ENCODE data around the gene MED10.
"Not testable (repeated sequence)": the region's sequence is repeated elsewhere in the genome, so short reads cannot be mapped to it uniquely, and the experiment has no call there.

Gene MED10

GRCh38 chr5:6362846-6363245 lies 15.5 kb downstream of the MED10 start:
- Histone ChIP-seq H3K36me3 (ENCODE audit: control insufficient read depth, insufficient read depth, low read length) (peaks cover 7% of the 10 kb centered on the region), H3K4me1 (ENCODE audit: control insufficient read depth, insufficient read depth, low read length, poor library complexity, severe bottlenecking) (peaks cover 17% of the 10 kb centered on the region), H3K9me3 (ENCODE audit: control insufficient read depth, low read length) (no peaks in the 10 kb centered on the region), H3K4me3 (ENCODE audit: insufficient read depth, low read depth, low read length, poor library complexity, severe bottlenecking) (no peak overlapping the region), H3K27ac (ENCODE audit: insufficient read depth, low read length, poor library complexity, severe bottlenecking) (no peak overlapping the region), H3K27me3 (replicated peaks; ENCODE audit: control insufficient read depth, insufficient read depth, low read length, poor library complexity, severe bottlenecking) (no peaks in the 10 kb centered on the region)
- no peak for DNase-seq

- H3K4me3 ChIP-seq (ENCODE audit: insufficient read depth, low read depth, low read length, poor library complexity, severe bottlenecking): no peak overlapping the region
- DNase-seq: no peak
- H3K36me3 ChIP-seq (ENCODE audit: control insufficient read depth, insufficient read depth, low read length): no peaks in the 10 kb centered on the region
- no peak overlapping the region for H3K27ac ChIP-seq (ENCODE audit: insufficient read depth, low read length, poor library complexity, severe bottlenecking)
- no peaks in the 10 kb centered on the region for H3K9me3 ChIP-seq (ENCODE audit: control insufficient read depth, low read length)
- no peaks in the 10 kb centered on the region for H3K27me3 ChIP-seq (replicated peaks; ENCODE audit: control insufficient read depth, insufficient read depth, low read length, poor library complexity, severe bottlenecking)
- peaks cover 17% of the 10 kb centered on the region for H3K4me1 ChIP-seq (ENCODE audit: control insufficient read depth, insufficient read depth, low read length, poor library complexity, severe bottlenecking)
These were observed 17.2 kb downstream of the MED10 start for GRCh38 chr5:6361101-6361500.

GRCh38 chr5:6360323-6361072 lies 17.8 kb downstream of the MED10 start:
- Histone ChIP-seq H3K9me3 (ENCODE audit: control insufficient read depth, low read length) (no peaks in the 10 kb centered on the region), H3K27ac (ENCODE audit: insufficient read depth, low read length, poor library complexity, severe bottlenecking) (peak overlapping the region; percentile 27), H3K27me3 (replicated peaks; ENCODE audit: control insufficient read depth, insufficient read depth, low read length, poor library complexity, severe bottlenecking) (no peaks in the 10 kb centered on the region), H3K4me3 (ENCODE audit: insufficient read depth, low read depth, low read length, poor library complexity, severe bottlenecking) (peak overlapping the region; percentile 28), H3K4me1 (ENCODE audit: control insufficient read depth, insufficient read depth, low read length, poor library complexity, severe bottlenecking) (peaks cover 17% of the 10 kb centered on the region), H3K36me3 (ENCODE audit: control insufficient read depth, insufficient read depth, low read length) (no peaks in the 10 kb centered on the region)
- no peak for DNase-seq

GRCh38 chr5:6359555-6360322 lies 18.6 kb downstream of the MED10 start:
- H3K27ac ChIP-seq (ENCODE audit: insufficient read depth, low read length, poor library complexity, severe bottlenecking): no peak overlapping the region
- H3K27me3 ChIP-seq (replicated peaks; ENCODE audit: control insufficient read depth, insufficient read depth, low read length, poor library complexity, severe bottlenecking): no peaks in the 10 kb centered on the region
- H3K4me1 ChIP-seq (ENCODE audit: control insufficient read depth, insufficient read depth, low read length, poor library complexity, severe bottlenecking): peaks cover 17% of the 10 kb centered on the region
- peak overlapping the region; percentile 28 for H3K4me3 ChIP-seq (ENCODE audit: insufficient read depth, low read depth, low read length, poor library complexity, severe bottlenecking)
- H3K36me3 ChIP-seq (ENCODE audit: control insufficient read depth, insufficient read depth, low read length): no peaks in the 10 kb centered on the region
- no peaks in the 10 kb centered on the region for H3K9me3 ChIP-seq (ENCODE audit: control insufficient read depth, low read length)
- DNase-seq: no peak

- H3K27me3 ChIP-seq (replicated peaks; ENCODE audit: control insufficient read depth, insufficient read depth, low read length, poor library complexity, severe bottlenecking): no peaks in the 10 kb centered on the region
- no peak overlapping the region for H3K27ac ChIP-seq (ENCODE audit: insufficient read depth, low read length, poor library complexity, severe bottlenecking)
- no peaks in the 10 kb centered on the region for H3K36me3 ChIP-seq (ENCODE audit: control insufficient read depth, insufficient read depth, low read length)
- DNase-seq: no peak
- no peaks in the 10 kb centered on the region for H3K9me3 ChIP-seq (ENCODE audit: control insufficient read depth, low read length)
- no peak overlapping the region for H3K4me3 ChIP-seq (ENCODE audit: insufficient read depth, low read depth, low read length, poor library complexity, severe bottlenecking)
- peaks cover 17% of the 10 kb centered on the region for H3K4me1 ChIP-seq (ENCODE audit: control insufficient read depth, insufficient read depth, low read length, poor library complexity, severe bottlenecking)
These were observed 19.9 kb downstream of the MED10 start for GRCh38 chr5:6358434-6358820.

- not testable (repeated sequence) for H3K36me3 ChIP-seq (ENCODE audit: control insufficient read depth, insufficient read depth, low read length); H3K9me3 ChIP-seq (ENCODE audit: control insufficient read depth, low read length); H3K27ac ChIP-seq (ENCODE audit: insufficient read depth, low read length, poor library complexity, severe bottlenecking); H3K27me3 ChIP-seq (replicated peaks; ENCODE audit: control insufficient read depth, insufficient read depth, low read length, poor library complexity, severe bottlenecking); H3K4me3 ChIP-seq (ENCODE audit: insufficient read depth, low read depth, low read length, poor library complexity, severe bottlenecking); DNase-seq
- H3K4me1 ChIP-seq (ENCODE audit: control insufficient read depth, insufficient read depth, low read length, poor library complexity, severe bottlenecking): peaks cover 17% of the 10 kb centered on the region
These were observed 20.4 kb downstream of the MED10 start for GRCh38 chr5:6357817-6358433.

- Histone ChIP-seq H3K27ac (ENCODE audit: insufficient read depth, low read length, poor library complexity, severe bottlenecking) (no peak overlapping the region), H3K4me1 (ENCODE audit: control insufficient read depth, insufficient read depth, low read length, poor library complexity, severe bottlenecking) (peaks cover 17% of the 10 kb centered on the region), H3K36me3 (ENCODE audit: control insufficient read depth, insufficient read depth, low read length) (no peaks in the 10 kb centered on the region), H3K4me3 (ENCODE audit: insufficient read depth, low read depth, low read length, poor library complexity, severe bottlenecking) (no peak overlapping the region), H3K27me3 (replicated peaks; ENCODE audit: control insufficient read depth, insufficient read depth, low read length, poor library complexity, severe bottlenecking) (no peaks in the 10 kb centered on the region), H3K9me3 (ENCODE audit: control insufficient read depth, low read length) (no peaks in the 10 kb centered on the region)
- DNase-seq: no peak
These were observed 21.7 kb downstream of the MED10 start for GRCh38 chr5:6356578-6357164.

- peaks cover 9% of the 10 kb centered on the region for H3K4me1 ChIP-seq (ENCODE audit: control insufficient read depth, insufficient read depth, low read length, poor library complexity, severe bottlenecking)
- no peak overlapping the region for H3K4me3 ChIP-seq (ENCODE audit: insufficient read depth, low read depth, low read length, poor library complexity, severe bottlenecking)
- no peaks in the 10 kb centered on the region for H3K9me3 ChIP-seq (ENCODE audit: control insufficient read depth, low read length)
- no peak for DNase-seq
- H3K36me3 ChIP-seq (ENCODE audit: control insufficient read depth, insufficient read depth, low read length): no peaks in the 10 kb centered on the region
- H3K27me3 ChIP-seq (replicated peaks; ENCODE audit: control insufficient read depth, insufficient read depth, low read length, poor library complexity, severe bottlenecking): no peaks in the 10 kb centered on the region
- no peak overlapping the region for H3K27ac ChIP-seq (ENCODE audit: insufficient read depth, low read length, poor library complexity, severe bottlenecking)
These were observed 23.1 kb downstream of the MED10 start for GRCh38 chr5:6355294-6355693.

- Histone ChIP-seq H3K27me3 (replicated peaks; ENCODE audit: control insufficient read depth, insufficient read depth, low read length, poor library complexity, severe bottlenecking) (no peaks in the 10 kb centered on the region), H3K27ac (ENCODE audit: insufficient read depth, low read length, poor library complexity, severe bottlenecking) (no peak overlapping the region), H3K36me3 (ENCODE audit: control insufficient read depth, insufficient read depth, low read length) (no peaks in the 10 kb centered on the region), H3K9me3 (ENCODE audit: control insufficient read depth, low read length) (no peaks in the 10 kb centered on the region), H3K4me3 (ENCODE audit: insufficient read depth, low read depth, low read length, poor library complexity, severe bottlenecking) (no peak overlapping the region), H3K4me1 (ENCODE audit: control insufficient read depth, insufficient read depth, low read length, poor library complexity, severe bottlenecking) (peaks cover 5% of the 10 kb centered on the region)
- DNase-seq: no peak
These were observed 23.5 kb downstream of the MED10 start for GRCh38 chr5:6354848-6355247.
